A673 (cell line): ENCODE results near the gene KCNMA1. TPM values are rescaled to one million over a fixed set of nuclear protein-coding genes. Genes with fewer than 3 reads are reported as not detected.

Experiments
- BruUV-seq: library from RNA; stranded (reverse); fragments of 400-500 nt; replicated peaks from 2 replicates; lab custom pipeline; 2021; lab: Mats Ljungman, UMichigan
- CTCF ChIA-PET: fragments of 300-600 bp; sonication (Branson Sonifier 250); formaldehyde crosslinking; loops from one replicate; lab custom pipeline; 2022; ENCODE audit warnings: antibody characterized with exemption; lab: Charles Lee
- POLR2A ChIA-PET: fragments of 300-600 bp; sonication (Branson Sonifier 250); formaldehyde crosslinking; loops from one replicate; lab custom pipeline; 2022; ENCODE audit warnings: antibody characterized with exemption; ENCODE audit not compliant: low non-redundant PET; lab: Charles Lee
- DNase-seq: peaks from one replicate; pipeline ENCODE4 v3.0.0-alpha.2; 2015; ENCODE audit warnings: low spot score
- H3K27ac ChIP-seq: fragments of 200-600 bp; sonication (generic); 2 replicates; pipeline ENCODE4 v1.5.1; 2016; ENCODE audit warnings: mixed run types, low read depth, mild to moderate bottlenecking, mixed read lengths, antibody characterized with exemption, low read length; ENCODE audit not compliant: poor library complexity, severe bottlenecking
- H3K27me3 ChIP-seq: fragments of 200-600 bp; sonication (generic); replicated peaks from 2 replicates; pipeline ENCODE4 v1.6.1; 2017; ENCODE audit warnings: mixed run types, low read depth, mild to moderate bottlenecking, mixed read lengths, antibody characterized with exemption, low read length; ENCODE audit not compliant: insufficient read depth, poor library complexity
- H3K36me3 ChIP-seq: fragments of 200-600 bp; sonication (generic); 2 replicates; pipeline ENCODE4 v1.6.1; 2016; ENCODE audit warnings: mixed run types, mild to moderate bottlenecking, mixed read lengths, antibody characterized with exemption, low read length; ENCODE audit not compliant: insufficient read depth, poor library complexity, severe bottlenecking
- H3K4me1 ChIP-seq: fragments of 200-600 bp; sonication (generic); 2 replicates; pipeline ENCODE4 v1.6.1; 2017; ENCODE audit warnings: mixed run types, mild to moderate bottlenecking, mixed read lengths, antibody characterized with exemption, low read length; ENCODE audit not compliant: insufficient read depth, poor library complexity, severe bottlenecking
- H3K4me3 ChIP-seq: fragments of 200-600 bp; sonication (generic); 2 replicates; pipeline ENCODE4 v1.5.1; 2016; ENCODE audit warnings: low read depth, mixed run types, mild to moderate bottlenecking, mixed read lengths, low read length; ENCODE audit not compliant: poor library complexity, severe bottlenecking
- H3K9me3 ChIP-seq: fragments of 200-600 bp; sonication (generic); 2 replicates; pipeline ENCODE4 v1.6.1; 2016; ENCODE audit warnings: mixed run types, low read depth, mild to moderate bottlenecking, mixed read lengths, antibody characterized with exemption, low read length; ENCODE audit not compliant: poor library complexity, severe bottlenecking
- EZH2 ChIP-seq: fragments of 200-600 bp; sonication (generic); IDR thresholded peaks from 2 replicates; pipeline ENCODE4 v1.6.1; 2017; ENCODE audit warnings: borderline replicate concordance, low read depth, mild to moderate bottlenecking, mixed read lengths, antibody characterized with exemption, low read length; ENCODE audit not compliant: poor library complexity, severe bottlenecking
- intact Hi-C: fragments of 100-400 bp; cut with micrococcal nuclease; formaldehyde crosslinking; loops from one replicate; pipeline ENCODE4 v1.10.0; 2022; ENCODE audit not compliant: unreplicated experiment
- total RNA-seq: library from RNA; stranded (reverse); gene quantifications from 2 replicates; pipeline ENCODE4 v1.2.3, GENCODE V29; 2021
- TF ChIP-seq, protein P1 (sequence below): fragments of 300-800, 200-600 bp; sonication (generic); conservative IDR thresholded peaks from 2 replicates; pipeline ENCODE4 v1.5.1; 2017; ENCODE audit warnings: low read depth, mild to moderate bottlenecking, antibody characterized with exemption, low read length, moderate library complexity, mixed read lengths

The KCNMA1 gene
- total RNA-seq, 1 experiment from 2014 or later = 0.84 TPM

DNA sequence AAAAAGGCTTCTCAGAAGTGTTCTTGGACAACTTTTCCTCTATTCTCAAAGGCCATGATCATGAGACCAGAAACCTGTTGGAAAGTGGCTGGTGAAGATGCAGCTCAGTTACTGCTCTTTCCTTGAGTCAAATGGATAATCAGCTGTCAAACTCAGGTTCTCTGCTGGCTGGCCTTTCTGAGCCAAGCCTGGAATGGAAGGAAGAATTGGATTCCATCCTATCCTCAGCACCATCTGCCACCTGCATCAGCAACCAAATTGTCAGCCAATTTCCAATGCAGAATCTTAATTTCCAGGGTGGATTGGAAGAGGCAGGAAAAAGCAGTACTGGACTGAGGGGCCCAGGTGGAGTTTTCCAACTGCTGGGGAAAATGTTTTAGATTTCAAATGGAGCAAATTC is 631.7 kb downstream of the KCNMA1 start:
- H3K27me3 ChIP-seq = peaks cover 17% of the 10 kb centered on the region
- H3K4me3 ChIP-seq = no peak overlapping the region
- no peak overlapping the region for H3K27ac ChIP-seq
- no peaks in the 10 kb centered on the region for H3K4me1 ChIP-seq
- no peak for TF ChIP-seq EZH2
- TF ChIP-seq, protein P1, sequence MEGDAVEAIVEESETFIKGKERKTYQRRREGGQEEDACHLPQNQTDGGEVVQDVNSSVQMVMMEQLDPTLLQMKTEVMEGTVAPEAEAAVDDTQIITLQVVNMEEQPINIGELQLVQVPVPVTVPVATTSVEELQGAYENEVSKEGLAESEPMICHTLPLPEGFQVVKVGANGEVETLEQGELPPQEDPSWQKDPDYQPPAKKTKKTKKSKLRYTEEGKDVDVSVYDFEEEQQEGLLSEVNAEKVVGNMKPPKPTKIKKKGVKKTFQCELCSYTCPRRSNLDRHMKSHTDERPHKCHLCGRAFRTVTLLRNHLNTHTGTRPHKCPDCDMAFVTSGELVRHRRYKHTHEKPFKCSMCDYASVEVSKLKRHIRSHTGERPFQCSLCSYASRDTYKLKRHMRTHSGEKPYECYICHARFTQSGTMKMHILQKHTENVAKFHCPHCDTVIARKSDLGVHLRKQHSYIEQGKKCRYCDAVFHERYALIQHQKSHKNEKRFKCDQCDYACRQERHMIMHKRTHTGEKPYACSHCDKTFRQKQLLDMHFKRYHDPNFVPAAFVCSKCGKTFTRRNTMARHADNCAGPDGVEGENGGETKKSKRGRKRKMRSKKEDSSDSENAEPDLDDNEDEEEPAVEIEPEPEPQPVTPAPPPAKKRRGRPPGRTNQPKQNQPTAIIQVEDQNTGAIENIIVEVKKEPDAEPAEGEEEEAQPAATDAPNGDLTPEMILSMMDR = no peak
- intact Hi-C loops = loop anchor here (5.0 to 10.0 kb wide), 2 partner anchors 106 to 971 kb away; no protein-coding TSS in a partner anchor
- CTCF ChIA-PET = no interaction called here
- BruUV-seq = no TSS peak
- H3K36me3 ChIP-seq = no peaks in the 10 kb centered on the region
- DNase-seq = no peak
- POLR2A ChIA-PET = no interaction called here
- H3K9me3 ChIP-seq = no peaks in the 10 kb centered on the region

DNA sequence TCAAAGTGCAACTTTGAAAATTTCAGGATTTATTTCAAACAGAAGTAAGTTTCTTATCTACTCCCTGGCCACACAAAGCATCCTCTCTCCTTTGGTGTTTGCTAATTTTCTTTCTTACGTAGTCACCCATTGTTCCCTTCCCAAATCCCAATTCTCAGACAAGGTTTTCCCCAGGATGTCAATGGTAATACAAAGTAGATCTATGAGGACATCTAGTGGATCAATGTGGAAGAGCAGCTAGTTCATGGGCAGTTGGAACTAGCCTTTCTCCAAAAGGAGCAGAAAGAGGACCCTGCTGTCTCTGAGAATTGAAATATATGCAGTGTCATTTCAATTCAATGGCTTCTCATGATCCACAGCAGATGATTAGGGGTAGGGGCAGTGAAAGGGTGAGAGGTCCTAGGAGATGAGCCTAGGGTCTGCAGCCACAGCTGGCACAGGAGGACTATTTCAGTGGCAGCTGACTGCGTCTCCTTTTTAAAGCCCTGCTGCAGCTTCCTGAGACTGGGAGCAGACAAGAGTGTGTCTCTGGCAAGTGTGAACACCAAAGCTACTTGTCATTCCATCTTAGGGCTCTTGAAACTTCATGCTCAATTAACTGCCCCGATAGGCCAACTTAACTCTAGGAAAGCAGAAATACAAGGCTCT is 632.6 kb downstream of the KCNMA1 start:
- peak; percentile 70 for DNase-seq
- H3K27me3 ChIP-seq = peaks cover 17% of the 10 kb centered on the region
- BruUV-seq = no TSS peak
- no peak for TF ChIP-seq EZH2
- TF ChIP-seq, protein P1 = peak; percentile 83
- no peaks in the 10 kb centered on the region for H3K4me1 ChIP-seq
- intact Hi-C loops = loop anchor here (5.0 to 10.0 kb wide), 2 partner anchors 107 to 970 kb away; no protein-coding TSS in a partner anchor
- no peak overlapping the region for H3K4me3 ChIP-seq
- H3K9me3 ChIP-seq = no peaks in the 10 kb centered on the region
- CTCF ChIA-PET = interaction anchor here (1.0 kb wide), 1 partner anchor 969 kb away, joined by 4 read pairs; no protein-coding TSS in a partner anchor
- no peaks in the 10 kb centered on the region for H3K36me3 ChIP-seq
- H3K27ac ChIP-seq = no peak overlapping the region
- POLR2A ChIA-PET = interaction anchor here (0.6 to 0.7 kb wide), 2 partner anchors 35 to 44 kb away, joined by 3 to 19 read pairs; no protein-coding TSS in a partner anchor

DNA sequence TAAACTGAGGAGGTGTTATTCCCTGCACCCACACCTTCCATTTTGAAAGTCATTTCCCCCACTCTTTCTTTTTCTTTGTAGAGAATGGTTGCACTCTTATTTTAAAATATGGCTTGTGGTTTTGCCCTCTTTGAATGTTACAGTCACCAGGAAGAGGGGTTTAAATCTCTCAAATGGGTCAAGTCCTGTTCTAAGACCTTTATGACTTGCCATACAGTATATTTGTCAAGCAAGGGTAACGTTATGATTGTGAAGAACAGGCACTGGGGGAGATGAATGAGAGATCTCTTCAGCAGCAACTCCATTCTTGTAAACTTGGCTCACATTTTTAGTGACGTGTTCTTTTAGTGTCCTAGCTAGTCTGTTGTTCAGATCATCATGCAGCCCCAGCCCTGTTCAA is 634.7 kb downstream of the KCNMA1 start:
- CTCF ChIA-PET = no interaction called here
- TF ChIP-seq, protein P1 = no peak
- TF ChIP-seq EZH2 = no peak

More for the DNA sequence above, 634.7 kb downstream of the KCNMA1 start:
- Histone ChIP-seq H3K4me3 (no peak overlapping the region), H3K36me3 (no peaks in the 10 kb centered on the region), H3K27ac (no peak overlapping the region), H3K9me3 (no peaks in the 10 kb centered on the region), H3K4me1 (no peaks in the 10 kb centered on the region), H3K27me3 (peaks cover 17% of the 10 kb centered on the region)
- POLR2A ChIA-PET = no interaction called here
- BruUV-seq = no TSS peak
- no peak for DNase-seq
- intact Hi-C loops = loop anchor here (10.0 kb wide), 1 partner anchor 968 kb away; no protein-coding TSS in a partner anchor
